GM19463 (cell line): ENCODE measurements around the gene BCCIP.

Experiments
- ATAC-seq: cut with Tn5 transposase; IDR thresholded peaks from one replicate; pipeline ENCODE4 v1.9.1; 2021; ENCODE audit warnings: mild to moderate bottlenecking, moderate library complexity; ENCODE audit not compliant: unreplicated experiment

Gene BCCIP

DNA sequence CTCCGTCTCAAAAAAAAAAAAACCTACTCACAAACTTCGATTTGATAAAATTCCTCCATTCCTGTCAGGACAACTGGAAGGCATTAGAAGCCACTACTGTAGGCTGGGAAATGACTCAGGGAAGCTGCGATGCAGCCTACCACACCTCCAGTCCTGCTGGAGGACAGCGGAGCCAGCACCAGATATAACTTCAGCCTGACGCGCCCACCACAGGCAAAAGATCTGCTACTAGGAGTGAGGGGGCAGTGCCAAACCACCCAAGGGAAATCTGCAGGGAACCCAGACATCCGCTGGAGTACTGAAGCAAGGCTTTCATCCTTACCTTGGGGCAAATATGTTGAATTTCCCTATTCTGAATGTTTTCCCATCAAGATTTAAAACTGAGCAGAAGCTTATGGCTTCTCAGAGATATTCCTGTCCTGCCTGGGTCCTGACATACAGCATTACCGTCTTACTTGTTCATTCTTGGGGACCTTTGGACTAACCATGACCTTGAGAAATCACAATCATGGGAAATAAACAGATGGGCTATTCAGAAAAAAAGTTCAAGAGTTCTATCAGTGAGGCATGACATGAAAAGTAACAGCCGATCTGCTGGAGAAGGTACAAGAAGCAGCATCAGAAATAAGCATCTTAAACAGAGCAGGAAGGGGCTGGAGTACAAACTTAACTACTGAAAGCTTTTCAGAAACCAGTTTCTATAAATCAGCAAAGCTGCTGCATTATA is 20.4 kb downstream of the BCCIP start:
- no peak for ATAC-seq

DNA sequence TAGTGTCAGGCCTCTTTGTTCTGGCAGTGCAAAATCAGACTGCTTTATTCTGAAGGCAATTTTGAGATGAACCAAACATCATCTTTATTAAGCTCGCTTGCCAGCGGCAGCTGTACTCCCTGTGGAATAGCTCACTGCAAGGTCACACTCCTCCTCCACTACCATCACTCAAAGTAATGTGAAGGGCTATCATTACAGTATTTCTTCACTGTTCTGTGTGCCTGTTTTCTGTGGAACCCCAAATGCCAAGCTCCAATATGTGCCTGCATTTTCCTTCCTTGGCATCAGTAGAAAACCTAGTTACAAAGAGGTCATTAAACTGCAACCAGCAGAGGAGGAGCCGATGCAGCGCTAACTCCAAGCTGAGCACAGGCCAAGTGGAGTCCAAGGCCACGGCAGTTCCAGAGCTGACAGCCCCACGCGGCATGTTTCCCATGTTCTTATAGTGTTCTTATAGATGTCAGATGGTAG is 21.4 kb downstream of the BCCIP start:
- ATAC-seq = no peak

DNA sequence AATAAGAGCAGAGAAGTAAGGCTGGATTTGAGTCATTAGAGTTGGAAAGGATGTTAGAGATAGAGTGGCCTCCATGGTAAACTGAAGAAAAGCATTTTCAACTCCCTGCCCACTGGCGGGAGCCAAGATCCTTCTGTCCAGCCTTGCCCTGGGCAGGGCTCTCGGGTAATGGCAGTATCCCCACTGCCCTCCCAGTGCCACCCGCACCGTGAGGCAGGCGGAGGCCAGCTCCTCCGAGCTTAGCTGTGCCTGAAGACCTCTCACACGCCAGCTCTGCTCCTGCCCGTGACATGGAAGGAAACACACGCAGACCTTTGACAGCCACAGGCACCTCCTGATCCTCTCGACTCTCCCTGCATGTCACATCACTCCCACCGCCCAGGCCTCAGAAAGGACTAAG is 22.3 kb downstream of the BCCIP start:
- ATAC-seq = no peak

DNA sequence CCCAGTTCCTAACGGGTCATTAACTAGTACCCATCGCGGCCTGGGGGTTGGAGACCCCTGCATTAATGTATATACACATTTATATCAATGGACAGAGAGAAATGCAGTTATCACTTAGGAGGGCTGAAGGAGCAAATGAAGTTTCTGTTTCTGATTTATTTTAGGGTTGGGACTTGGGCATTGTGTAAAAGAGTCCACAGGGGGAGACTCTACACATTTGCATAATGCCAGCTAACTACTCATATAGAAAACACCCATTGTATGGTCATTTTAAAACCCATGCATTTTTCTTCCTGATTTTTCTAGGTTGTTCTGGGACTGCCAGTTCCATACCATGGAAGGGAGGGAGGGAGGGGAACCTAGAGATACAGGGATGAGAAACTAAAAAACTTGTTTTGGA is 23.5 kb downstream of the BCCIP start:
- ATAC-seq = no peak

DNA sequence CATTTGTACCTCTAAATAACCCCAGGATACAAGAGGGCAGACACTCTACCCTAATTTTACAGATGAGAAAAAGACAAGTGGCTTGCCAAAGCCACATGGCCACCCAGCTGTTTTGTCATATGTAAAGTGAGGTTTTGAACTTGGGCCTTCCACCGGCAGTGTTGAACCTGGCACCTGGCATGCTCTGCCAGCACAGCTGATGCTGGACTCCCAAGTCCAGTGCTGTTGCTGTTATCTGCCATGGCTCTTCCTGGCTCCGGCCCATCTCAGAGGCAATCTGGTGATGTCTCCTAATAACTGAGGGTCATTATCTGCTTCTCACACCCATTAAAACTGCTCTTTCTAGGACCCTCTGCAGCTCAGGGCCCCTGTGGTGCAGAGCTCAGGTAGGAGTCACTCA is 25.0 kb downstream of the BCCIP start:
- no peak for ATAC-seq

DNA sequence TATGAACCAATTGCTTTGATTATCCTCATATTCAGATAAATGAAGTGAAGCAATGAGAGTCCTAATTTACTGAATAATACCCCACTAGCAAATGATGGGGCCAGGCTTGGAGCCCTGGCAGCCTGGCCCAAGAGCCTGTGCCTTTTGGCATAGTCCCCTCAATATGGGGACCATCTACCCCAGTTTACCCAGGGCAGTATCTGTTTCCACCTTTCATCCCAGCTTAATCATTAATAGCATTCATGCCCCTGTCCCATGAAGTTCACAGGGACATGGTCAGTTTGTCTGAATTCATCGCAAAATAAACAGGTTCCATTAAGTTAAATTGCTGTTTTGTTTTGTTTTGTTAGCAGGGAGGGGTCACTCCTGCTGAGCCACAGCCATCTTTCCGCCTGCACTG is 25.5 kb downstream of the BCCIP start:
- no peak for ATAC-seq

DNA sequence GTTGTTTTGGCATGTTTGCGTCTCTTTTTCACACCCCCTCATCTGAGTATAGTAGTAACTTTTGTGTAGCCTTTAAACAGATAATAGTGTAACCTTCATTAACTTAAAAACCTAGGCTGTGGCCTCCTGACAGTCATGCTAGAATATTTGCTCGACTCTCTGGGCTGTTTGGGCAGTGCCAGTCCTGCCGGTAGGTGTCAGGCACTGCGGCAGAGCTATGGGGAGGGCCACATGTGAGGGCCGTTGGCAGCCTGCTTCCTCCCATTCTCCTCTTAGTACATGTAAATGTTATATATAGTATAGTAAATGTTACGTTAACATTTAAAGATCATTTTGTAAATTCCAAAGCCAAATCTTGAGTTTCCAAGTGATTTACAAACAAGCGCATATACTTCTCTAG is 26.1 kb downstream of the BCCIP start:
- no peak for ATAC-seq

DNA sequence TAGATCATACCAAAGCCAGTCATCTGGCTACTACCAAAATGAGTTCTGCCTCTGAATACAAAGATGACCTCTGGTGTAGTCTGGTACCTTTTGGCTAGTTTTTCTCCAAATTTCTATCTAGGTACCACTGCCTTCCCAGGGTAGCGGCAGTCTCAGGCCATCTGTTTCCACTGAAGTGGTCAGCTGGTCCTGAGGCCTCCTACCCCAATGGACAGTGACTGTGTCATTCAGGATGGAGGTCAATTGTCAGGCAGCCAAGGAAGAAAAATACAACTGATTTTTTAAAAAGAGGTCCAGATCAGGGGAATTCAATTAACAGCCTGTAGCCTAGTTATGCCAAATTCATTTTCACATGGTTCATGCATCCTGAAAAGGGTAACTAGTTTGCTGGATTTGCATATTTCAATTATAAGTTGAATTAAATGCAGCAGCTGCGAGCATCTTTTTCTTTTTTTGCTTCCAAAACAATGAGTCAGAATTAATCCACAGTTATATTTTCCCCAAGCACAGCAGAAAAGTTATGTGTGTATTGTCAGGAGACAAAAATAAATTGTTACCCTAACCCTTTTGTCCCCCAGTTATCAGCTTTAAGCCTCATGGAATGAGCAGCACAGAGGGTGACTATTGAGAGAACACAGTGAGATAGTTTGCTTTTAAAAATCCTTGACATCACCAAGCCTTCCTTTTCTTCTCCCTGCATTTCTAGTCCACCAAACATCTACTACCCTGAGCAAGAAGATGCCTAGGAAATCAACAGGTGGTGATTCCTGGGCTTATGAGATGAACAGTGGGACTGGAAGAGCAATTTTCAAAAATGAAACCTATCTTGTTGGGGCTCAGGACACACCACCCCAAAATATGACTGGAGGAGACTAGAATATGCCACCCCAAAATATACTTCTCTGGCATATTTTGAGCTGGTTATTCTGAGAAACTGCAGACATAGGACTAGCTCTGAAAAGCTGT is 27.7 kb downstream of the BCCIP start:
- ATAC-seq = no peak

DNA sequence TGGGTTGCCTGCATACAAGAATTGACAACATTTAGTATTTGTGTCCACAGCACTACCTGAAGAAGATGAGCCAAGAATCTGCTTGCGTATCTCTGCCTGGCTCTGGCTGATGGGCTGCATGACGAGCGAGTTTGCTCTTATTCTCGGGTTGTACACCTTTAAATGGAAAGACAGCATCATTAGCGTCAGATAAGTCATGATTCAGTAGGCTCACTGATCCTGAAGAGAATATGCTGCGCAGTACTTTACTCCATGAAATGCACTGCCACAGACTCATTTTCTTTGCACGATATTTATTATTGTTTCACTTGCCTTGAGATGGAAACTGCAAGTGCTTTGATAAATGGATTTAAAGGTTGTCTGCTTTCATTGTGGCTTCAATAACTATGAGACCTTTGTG is 29.1 kb downstream of the BCCIP start:
- no peak for ATAC-seq

DNA sequence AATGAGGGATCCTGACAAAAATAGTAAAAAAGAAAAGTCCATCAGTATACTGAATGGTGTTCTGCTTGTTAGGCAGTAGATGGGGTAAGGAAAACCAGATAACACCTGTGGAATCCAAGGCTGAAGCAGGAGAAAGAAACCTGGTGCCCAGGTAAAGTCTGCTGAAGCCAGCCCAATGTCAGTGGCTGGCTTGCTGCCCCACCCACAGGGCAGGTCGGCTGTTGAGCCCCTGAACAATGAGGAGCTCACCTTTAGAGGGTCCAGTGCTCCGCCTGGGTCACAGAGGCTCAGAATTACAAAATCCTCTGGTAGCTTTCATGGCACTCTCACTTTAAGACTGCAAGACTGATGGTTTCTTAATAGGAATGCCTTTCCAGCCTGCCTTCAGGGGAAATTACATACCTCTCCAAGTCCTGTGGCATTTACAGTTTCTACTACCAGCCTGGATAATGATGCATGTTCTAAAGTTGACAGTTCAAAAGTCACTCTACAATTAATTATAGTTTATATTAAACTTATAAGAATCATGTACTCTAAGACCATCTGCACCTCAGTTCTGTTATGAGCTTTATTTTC is 33.9 kb downstream of the BCCIP start:
- no peak for ATAC-seq

DNA sequence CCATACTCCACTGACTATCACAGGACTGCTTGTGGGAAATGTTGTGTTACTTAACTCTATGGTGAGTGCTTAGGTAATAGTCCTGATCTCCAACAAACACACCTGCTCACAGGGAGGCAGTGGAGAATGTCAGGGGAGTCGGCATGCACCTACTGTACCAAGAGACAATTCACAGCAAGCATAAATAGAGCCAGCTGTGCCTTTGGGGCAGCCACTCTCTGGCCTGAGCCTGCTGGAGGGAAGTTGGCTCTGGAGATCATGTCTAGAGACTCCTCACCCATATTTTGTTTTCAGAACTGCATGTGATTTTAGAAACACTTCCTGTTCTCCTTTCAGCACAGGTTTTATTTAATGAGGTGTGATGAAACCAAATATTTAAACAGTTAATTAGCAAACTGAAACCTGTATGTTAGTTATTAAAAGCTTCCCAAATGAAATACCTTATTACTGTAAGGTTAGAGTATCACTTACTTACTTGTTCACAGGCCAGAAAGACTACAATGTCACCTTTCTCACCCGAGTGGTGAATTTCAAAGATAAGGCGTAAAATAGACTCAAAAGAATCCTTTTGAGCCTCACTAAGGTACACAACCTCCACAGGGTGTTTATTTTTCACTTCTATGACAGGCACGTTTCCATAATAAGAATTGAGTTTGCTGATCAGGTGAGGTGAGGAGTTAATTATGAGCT is 35.9 kb downstream of the BCCIP start:
- ATAC-seq = peak; percentile 70

DNA sequence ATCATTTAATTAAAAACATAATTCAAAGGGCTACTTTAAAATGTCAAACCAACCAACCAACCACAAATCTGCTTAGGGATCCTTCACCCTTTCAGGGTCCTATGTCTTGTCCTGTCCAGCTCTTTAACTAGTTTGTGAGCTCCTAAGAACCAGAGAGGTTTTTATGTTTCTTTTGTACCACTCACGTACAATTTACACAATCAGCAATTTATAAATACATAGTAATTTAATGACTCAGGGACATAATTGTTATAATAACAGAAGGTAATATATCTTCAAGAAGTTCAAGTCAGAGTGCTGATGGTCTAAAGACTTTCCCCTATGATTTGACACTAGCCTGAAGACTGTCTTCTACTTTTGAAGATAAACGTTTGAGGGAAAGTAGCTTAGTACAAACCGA is 41.8 kb downstream of the BCCIP start:
- ATAC-seq = no peak

DNA sequence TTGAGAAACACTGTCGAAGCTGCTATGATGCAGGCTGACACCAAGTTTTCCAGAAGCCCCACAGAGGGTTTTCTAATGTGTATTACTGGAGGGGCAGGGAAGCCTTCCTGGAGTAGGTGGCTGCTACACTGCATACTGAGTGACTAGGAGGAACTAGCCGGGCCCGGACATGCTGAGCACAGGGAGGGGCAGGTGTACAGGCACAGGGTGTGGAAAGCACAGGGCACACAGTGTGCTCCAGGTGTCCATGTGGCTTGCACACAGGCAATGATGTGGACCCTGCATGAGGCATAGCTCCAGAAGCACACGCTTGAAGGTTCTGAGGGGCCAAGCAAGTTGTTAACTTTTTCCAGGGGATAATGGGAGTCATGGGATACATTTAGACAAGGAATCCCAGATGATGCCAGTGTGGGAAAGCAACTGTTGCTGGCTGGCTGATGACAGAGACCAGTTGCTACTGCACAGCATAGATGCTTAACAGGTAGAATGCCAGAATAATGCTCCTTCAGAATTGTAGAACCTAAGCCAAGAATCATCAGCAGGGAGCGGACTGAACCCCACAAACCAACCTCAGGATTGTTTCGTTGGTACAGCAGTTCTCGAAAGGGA is 43.2 kb downstream of the BCCIP start:
- ATAC-seq = no peak

DNA sequence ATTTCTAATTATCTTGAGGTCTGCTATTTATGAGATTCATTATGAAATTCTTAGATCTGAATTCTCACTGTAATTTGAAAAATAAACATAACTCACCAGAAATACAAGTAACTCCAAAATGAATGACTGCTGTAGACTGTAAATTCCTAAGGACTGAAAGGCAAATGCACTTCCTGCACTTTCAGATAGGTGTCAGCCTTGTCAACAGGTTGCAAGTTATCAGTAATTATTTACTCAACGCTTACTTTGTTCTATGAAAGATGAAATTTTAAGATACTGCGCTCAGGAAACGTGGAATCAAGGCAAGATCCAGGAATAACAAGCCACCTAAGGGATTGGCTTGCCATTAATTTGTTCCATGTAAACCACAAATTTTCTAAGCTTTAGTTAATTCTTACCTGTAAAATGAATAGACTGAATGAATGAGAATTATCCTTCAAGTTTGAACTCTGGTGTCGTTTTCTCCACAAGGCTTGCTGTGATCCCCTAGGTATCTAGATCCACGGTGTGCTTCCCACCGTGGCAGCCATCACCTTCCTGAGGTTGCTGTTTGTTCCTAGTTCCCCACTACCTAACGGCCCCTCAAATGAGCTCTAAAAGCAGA is 45.1 kb downstream of the BCCIP start:
- peak; percentile 69 for ATAC-seq

DNA sequence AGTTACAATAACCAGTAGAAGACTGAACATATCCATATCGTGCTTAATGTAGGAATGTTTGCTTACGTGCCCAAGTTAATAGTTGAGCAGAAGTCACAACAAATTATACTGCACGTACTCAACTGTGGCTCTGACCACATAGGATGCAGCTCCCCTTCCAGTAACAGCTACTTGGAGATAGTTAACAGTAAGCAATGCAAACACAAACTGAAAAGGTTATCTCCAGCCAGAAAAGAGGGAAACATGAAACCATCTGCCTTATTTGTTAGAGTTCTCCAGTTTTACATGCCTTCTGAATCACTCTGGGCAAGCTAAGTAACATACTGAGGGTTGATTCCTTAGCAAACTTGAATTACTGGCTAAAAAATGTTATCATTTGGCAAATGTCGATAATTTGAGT is 48.0 kb downstream of the BCCIP start:
- ATAC-seq = no peak

DNA sequence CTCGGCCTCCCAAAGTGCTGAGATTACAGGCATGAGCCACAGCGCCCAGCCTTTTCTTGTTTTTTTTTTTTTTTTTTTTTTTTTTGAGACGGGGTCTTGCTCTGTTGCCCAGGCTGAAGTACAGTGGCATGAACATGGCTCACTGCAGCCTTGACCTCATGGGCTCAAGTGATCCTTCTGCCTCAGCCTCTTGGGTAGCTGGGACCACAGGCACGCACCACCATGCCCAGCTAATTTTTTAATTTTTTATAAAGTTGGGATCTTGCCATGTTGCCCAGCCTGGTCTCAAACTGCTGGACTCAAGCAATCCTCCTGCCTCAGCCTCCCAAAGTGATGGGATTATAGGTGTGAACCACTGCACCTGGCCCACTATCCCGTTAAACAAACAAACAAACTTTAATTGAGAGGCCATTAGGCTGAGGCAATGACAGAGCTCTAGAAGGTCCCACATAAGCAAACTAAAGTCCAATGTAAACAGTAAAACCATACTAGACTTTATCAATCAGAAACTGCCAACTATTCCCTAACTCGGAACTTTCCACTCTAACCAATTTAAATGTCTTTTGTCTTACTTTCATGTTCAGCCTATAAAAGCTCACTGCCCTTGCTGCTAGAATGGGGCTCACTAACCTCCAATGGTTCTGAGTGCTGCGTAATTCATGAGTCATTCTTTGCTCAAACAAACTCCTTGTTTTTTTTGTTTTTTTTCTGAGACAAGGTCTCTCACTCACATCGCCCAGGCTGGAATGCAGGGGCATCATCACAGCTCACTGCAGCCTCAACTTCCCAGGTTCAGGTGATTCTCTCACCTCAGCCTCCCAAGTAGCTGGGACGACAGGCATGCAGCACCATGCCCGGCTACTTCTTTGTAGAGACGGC is 55.9 kb downstream of the BCCIP start:
- no peak for ATAC-seq

DNA sequence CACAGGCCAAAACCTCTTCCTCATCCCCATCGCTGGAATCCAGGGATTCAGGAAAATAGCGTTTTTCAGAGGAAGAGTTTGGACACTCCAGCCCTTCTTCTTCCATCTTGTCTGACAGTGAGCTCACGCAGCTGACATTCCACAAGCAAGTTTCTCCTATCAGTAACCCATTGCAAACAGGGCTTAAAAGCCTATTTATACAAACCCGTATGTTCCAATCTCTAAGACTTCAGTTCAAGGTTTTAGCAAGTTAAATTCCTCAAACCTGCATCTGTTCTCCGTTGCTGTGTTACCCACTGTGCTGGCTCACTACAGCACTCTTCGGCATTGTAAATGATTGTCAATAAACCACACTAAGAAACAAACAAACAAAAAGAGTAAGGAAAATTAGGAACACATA is 57.4 kb downstream of the BCCIP start:
- no peak for ATAC-seq

DNA sequence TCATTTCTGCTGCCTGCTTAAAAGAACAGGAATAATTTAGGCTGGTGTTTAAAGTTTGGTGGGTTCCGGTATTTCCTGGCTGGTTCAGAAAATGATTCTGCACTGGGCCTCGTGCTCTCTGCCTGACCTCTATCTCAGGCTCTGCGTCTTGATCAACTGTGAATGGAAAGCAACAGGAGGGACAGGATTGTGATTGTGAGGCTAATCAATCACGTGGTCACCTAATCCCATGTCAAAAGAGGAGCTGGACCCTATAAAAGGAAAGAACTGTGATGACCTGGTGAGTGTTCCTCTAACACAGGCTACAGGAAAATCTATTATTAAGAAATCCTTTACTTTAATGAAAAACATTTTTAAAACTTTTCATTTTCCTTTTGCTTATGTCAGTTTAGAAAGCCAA is 57.8 kb downstream of the BCCIP start, which contains the start of gene DHX32:
Gene DHX32 (minus strand): TSS at position 101 of the 400 bp plus-strand sequence. CDS start 468 bp downstream, outside the sequence.
- ATAC-seq = no peak

DNA sequence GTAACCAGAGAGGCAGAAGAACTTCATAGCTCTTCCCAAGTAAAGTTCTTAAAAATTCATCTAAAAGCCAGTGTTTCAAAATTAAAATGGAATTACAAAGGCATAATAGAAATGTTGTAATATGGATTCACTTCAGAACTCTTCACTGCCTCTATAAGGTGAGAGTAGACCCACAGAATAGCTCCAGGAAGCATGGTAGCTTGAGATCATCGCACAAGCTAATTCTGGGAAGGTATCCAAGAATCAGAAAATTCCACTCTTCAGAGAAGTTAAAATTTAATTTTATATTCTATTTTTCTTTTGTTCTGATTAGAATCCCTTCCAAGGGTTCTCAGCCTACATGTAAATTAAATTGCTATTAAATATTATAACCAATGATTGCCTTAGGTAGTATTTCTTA is 59.2 kb downstream of the BCCIP start:
- no peak for ATAC-seq
